ENCODE results near the gene WDR1.

DNA sequence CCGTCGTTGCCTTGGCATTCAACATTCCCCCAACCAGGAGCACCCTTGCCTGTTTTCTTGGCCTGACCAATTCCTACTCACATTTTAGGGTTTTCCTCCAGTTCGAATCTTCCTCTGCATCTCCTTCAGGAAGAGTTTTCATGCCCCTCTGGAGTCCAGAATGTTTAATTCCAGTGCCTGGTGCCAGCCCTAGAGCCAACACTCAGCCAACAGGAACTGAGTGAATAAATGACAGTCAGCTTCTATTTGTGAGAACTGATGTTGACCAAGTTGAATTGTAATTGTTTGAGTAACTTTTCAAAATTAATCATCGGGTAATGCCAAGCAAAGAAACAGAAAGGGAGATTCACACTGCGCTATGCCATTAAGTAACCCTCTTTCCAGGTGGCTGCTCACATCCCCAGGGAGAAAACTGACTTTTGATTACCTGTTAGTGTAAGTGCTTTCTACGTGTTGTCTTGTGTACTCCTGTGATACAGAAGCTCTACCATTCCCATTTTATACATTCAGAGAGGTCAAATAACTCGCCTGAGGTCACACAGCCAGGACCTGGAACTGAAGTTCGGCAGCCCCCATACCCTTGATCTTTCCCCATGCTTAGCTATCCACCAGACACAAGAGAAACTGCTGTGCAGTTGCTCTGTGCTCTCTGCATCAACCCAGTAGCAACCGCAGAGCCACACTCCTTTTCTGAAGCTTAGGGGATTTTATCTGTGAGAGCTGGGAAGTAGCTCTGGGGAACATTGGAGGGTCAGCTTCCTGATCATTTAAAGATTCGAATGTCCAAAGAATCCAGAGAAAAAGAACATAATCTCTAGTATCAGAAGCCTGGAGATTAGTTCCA is 76.3 kb downstream of the WDR1 start:
- TF ChIP-seq, protein P1, sequence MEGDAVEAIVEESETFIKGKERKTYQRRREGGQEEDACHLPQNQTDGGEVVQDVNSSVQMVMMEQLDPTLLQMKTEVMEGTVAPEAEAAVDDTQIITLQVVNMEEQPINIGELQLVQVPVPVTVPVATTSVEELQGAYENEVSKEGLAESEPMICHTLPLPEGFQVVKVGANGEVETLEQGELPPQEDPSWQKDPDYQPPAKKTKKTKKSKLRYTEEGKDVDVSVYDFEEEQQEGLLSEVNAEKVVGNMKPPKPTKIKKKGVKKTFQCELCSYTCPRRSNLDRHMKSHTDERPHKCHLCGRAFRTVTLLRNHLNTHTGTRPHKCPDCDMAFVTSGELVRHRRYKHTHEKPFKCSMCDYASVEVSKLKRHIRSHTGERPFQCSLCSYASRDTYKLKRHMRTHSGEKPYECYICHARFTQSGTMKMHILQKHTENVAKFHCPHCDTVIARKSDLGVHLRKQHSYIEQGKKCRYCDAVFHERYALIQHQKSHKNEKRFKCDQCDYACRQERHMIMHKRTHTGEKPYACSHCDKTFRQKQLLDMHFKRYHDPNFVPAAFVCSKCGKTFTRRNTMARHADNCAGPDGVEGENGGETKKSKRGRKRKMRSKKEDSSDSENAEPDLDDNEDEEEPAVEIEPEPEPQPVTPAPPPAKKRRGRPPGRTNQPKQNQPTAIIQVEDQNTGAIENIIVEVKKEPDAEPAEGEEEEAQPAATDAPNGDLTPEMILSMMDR (conservative IDR thresholded peaks at IDR 0.05; ENCODE audit: low read length) = no peak
- TF ChIP-seq EZH2phosphoT487 (IDR thresholded peaks at IDR 0.05; ENCODE audit: borderline replicate concordance, low read depth, low read length) = no peak
